ENCODE measurements around the gene TRIM34.

The TRIM34 gene, protein sequence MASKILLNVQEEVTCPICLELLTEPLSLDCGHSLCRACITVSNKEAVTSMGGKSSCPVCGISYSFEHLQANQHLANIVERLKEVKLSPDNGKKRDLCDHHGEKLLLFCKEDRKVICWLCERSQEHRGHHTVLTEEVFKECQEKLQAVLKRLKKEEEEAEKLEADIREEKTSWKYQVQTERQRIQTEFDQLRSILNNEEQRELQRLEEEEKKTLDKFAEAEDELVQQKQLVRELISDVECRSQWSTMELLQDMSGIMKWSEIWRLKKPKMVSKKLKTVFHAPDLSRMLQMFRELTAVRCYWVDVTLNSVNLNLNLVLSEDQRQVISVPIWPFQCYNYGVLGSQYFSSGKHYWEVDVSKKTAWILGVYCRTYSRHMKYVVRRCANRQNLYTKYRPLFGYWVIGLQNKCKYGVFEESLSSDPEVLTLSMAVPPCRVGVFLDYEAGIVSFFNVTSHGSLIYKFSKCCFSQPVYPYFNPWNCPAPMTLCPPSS

DNA sequence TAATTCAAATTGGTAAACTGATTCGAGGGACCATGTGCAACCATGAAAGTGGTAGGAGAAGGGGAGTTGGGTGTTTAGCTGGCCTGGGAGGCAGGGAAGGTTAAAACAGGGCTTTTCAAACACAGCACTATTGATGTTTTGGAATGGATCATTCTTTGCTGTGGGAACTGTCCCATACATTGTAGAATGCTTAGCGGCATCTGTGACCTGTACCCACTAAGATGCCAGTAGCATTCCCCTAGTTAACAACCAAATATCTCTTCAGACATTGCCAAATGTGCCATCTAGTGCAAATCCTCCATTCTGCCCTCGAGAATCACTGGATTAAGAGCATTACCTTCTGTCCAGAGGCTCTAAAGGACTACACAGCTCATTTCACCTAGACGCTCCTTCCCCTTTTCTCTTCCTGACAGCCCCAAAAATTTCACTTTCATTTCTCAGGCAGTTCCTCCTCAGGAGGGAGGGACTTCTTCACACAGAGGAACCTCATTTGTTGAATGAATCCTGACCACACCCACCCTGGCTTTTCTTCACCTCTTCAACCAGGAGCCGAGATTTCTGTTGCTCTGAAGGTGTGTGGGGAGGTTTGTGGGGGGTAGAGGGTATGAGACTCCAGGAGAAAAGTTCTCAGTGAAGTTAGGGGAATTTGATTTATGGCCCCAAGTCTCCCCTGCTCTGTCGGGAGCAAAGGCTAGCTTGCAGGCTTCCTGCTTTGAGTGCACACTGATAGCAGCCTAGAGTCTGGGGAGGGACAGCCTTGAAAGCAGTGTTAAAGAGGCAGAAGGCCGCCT lies at the start of gene TRIM34:
TRIM34 (plus strand) TSS at position 513 of the 791 bp plus-strand sequence. CDS start 7,331 bp downstream, outside the sequence.
- H3K79me2 ChIP-seq: no peaks in the 10 kb centered on the region
- H3K36me3 ChIP-seq (ENCODE audit: control insufficient read depth, insufficient read depth, low read length): no peaks in the 10 kb centered on the region
- H3K4me1 ChIP-seq: no peaks in the 10 kb centered on the region
- peak within 1 kb of the TSS; percentile 51 for H3K27ac ChIP-seq
- H3K27me3 ChIP-seq (ENCODE audit: control insufficient read depth, insufficient read depth, low read length): no peaks in the 10 kb centered on the region
- TF ChIP-seq, protein P1, sequence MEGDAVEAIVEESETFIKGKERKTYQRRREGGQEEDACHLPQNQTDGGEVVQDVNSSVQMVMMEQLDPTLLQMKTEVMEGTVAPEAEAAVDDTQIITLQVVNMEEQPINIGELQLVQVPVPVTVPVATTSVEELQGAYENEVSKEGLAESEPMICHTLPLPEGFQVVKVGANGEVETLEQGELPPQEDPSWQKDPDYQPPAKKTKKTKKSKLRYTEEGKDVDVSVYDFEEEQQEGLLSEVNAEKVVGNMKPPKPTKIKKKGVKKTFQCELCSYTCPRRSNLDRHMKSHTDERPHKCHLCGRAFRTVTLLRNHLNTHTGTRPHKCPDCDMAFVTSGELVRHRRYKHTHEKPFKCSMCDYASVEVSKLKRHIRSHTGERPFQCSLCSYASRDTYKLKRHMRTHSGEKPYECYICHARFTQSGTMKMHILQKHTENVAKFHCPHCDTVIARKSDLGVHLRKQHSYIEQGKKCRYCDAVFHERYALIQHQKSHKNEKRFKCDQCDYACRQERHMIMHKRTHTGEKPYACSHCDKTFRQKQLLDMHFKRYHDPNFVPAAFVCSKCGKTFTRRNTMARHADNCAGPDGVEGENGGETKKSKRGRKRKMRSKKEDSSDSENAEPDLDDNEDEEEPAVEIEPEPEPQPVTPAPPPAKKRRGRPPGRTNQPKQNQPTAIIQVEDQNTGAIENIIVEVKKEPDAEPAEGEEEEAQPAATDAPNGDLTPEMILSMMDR (IDR thresholded peaks at IDR 0.05): no peak
- H2AFZ ChIP-seq: peak within 1 kb of the TSS; percentile 83
- no peak within 1 kb of the TSS for H3K9ac ChIP-seq
- peak within 1 kb of the TSS; percentile 66 for H3K4me3 ChIP-seq (ENCODE audit: low read depth, low read length)
- H3K4me2 ChIP-seq (ENCODE audit: low read length): peak within 1 kb of the TSS; percentile 59
- no peaks in the 10 kb centered on the region for H3K9me3 ChIP-seq (ENCODE audit: control insufficient read depth, low read length)

DNA sequence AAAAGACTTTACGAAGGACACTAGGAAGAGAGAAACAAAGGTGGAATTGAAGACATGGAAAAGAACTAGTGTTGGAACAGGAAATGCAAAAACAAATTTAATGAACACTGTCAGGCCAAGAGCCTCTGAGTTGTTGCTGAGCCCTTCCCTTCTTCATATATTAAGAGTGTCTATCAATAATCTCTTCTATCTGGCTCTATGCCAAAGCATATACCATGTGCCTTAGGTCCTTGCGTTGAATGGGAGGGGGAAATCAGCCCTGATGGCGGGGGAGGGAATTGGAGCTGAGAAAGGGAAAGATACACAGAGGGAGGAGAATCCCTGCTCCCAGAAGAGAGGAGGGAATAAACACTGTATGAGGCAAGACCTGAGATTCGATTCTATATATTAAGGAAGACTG lies 49.6 kb upstream of the TRIM34 start:
- TF ChIP-seq, protein P1 (IDR thresholded peaks at IDR 0.05): no peak
- no peak overlapping the region for H3K27ac ChIP-seq
- no peaks in the 10 kb centered on the region for H3K9me3 ChIP-seq (ENCODE audit: control insufficient read depth, low read length)
- H3K36me3 ChIP-seq (ENCODE audit: control insufficient read depth, insufficient read depth, low read length): no peaks in the 10 kb centered on the region
- no peaks in the 10 kb centered on the region for H3K79me2 ChIP-seq
- H3K4me3 ChIP-seq (ENCODE audit: low read depth, low read length): no peak overlapping the region
- no peaks in the 10 kb centered on the region for H3K27me3 ChIP-seq (ENCODE audit: control insufficient read depth, insufficient read depth, low read length)
- no peak overlapping the region for H2AFZ ChIP-seq
- no peak overlapping the region for H3K4me2 ChIP-seq (ENCODE audit: low read length)
- no peaks in the 10 kb centered on the region for H3K4me1 ChIP-seq
- no peak overlapping the region for H3K9ac ChIP-seq

DNA sequence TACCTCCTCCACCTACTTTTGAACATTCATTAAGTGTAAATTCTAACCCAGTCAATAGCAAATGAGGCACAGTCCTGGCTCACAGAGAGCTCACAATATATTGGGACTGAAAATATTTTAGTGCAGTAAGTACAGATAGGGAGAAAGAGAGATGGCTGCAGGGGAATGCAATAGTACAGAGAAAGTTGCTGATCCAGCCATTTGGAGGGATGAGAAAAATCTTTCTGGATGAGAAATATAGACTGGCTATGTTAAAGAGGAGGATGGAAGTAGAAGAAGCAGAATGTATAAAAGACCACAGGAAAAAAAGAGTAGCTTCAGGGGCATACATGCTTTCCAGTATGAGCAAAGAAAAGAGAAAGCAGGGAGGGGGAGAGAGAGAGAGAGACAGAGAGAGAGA lies 47.7 kb upstream of the TRIM34 start:
- TF ChIP-seq, protein P1 (IDR thresholded peaks at IDR 0.05): no peak
- Histone ChIP-seq H3K4me3 (ENCODE audit: low read depth, low read length) (no peak overlapping the region), H3K4me1 (no peaks in the 10 kb centered on the region), H3K4me2 (ENCODE audit: low read length) (no peak overlapping the region), H2AFZ (no peak overlapping the region), H3K79me2 (no peaks in the 10 kb centered on the region), H3K36me3 (ENCODE audit: control insufficient read depth, insufficient read depth, low read length) (no peaks in the 10 kb centered on the region), H3K27ac (no peak overlapping the region), H3K9ac (no peak overlapping the region), H3K9me3 (ENCODE audit: control insufficient read depth, low read length) (no peaks in the 10 kb centered on the region), H3K27me3 (ENCODE audit: control insufficient read depth, insufficient read depth, low read length) (no peaks in the 10 kb centered on the region)

DNA sequence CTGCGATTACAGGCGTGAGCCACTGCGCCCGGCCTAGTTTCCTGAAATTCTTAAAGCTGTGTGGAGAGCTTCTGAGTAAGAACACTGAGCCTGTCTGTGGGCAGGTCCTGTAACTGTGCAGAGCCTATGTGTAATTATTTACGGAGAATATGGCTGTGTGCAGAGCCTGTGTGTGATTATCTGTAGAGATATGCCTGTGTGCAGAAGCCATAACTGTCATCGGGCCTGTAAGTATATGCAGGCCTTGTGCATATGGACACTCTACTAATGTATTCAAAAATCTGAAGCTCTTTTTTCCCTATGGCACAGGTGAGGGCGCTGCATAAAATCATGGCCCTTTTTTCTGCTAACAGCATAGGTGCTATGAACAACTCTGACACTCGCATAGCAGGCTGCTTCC lies 44.2 kb upstream of the TRIM34 start, which contains the start of gene OR52B6:
OR52B6 (plus strand) TSS at position 301 of the 400 bp plus-strand sequence; CDS start at position 301, 0 bp downstream.
- Histone ChIP-seq H3K9me3 (ENCODE audit: control insufficient read depth, low read length) (no peaks in the 10 kb centered on the region), H3K79me2 (no peaks in the 10 kb centered on the region), H3K9ac (no peak within 1 kb of the TSS), H3K27ac (no peak within 1 kb of the TSS), H3K4me2 (ENCODE audit: low read length) (no peak within 1 kb of the TSS), H3K4me1 (no peaks in the 10 kb centered on the region), H3K36me3 (ENCODE audit: control insufficient read depth, insufficient read depth, low read length) (no peaks in the 10 kb centered on the region), H2AFZ (no peak within 1 kb of the TSS), H3K4me3 (ENCODE audit: low read depth, low read length) (no peak within 1 kb of the TSS), H3K27me3 (ENCODE audit: control insufficient read depth, insufficient read depth, low read length) (no peaks in the 10 kb centered on the region)
- TF ChIP-seq, protein P1 (IDR thresholded peaks at IDR 0.05): no peak

Measured in parathyroid adenoma (tissue), 2 donors.